OCI-LY7 (cell line): Measurements from ENCODE around the gene CCL15. TPM values are rescaled to one million over a fixed set of nuclear protein-coding genes. Genes with fewer than 3 reads are reported as not detected.

Experiments
- BruUV-seq: library from RNA; stranded (reverse); fragments of 400-500 nt; replicated peaks from 2 replicates; lab custom pipeline; 2021; lab: Mats Ljungman, UMichigan
- CTCF ChIA-PET: fragments of 300-600 bp; sonication (Branson Sonifier 250); formaldehyde crosslinking; loops from one replicate; lab custom pipeline; 2022; ENCODE audit warnings: antibody characterized with exemption; ENCODE audit not compliant: unreplicated experiment; lab: Charles Lee
- POLR2A ChIA-PET: fragments of 300-600 bp; sonication (Branson Sonifier 250); formaldehyde crosslinking; loops from one replicate; lab custom pipeline; 2022; ENCODE audit warnings: antibody characterized with exemption; lab: Charles Lee
- DNase-seq: peaks from one replicate; pipeline ENCODE4 v3.0.0-alpha.2; 2015; ENCODE audit warnings: low spot score
- H2AFZ ChIP-seq: fragments of 200-600 bp; sonication (generic), shearing (Covaris generic); 2 replicates; pipeline ENCODE4 v1.6.1; 2014; ENCODE audit warnings: mild to moderate bottlenecking, antibody characterized with exemption, low read length, moderate library complexity
- H3K27ac ChIP-seq: fragments of 200-600 bp; sonication (generic); 2 replicates; pipeline ENCODE4 v1.5.1; 2014; ENCODE audit warnings: mixed run types, low read depth, mild to moderate bottlenecking, moderate library complexity, low read length, inconsistent platforms; ENCODE audit not compliant: poor library complexity, severe bottlenecking
- H3K36me3 ChIP-seq: fragments of 200-600 bp; sonication (generic); 2 replicates; pipeline ENCODE4 v1.6.1; 2014; ENCODE audit warnings: mild to moderate bottlenecking, antibody characterized with exemption, low read length, moderate library complexity, mixed read lengths; ENCODE audit not compliant: insufficient read depth
- H3K4me1 ChIP-seq: fragments of 200-600 bp; sonication (generic); 2 replicates; pipeline ENCODE4 v1.5.1; 2014; ENCODE audit warnings: mild to moderate bottlenecking, low read length; ENCODE audit not compliant: insufficient read depth, poor library complexity, severe bottlenecking
- H3K4me2 ChIP-seq: fragments of 200-600 bp; sonication (generic); 2 replicates; pipeline ENCODE4 v1.6.1; 2014; ENCODE audit warnings: mild to moderate bottlenecking, low read length
- H3K4me3 ChIP-seq: fragments of 200-600 bp; sonication (generic); 2 replicates; pipeline ENCODE4 v1.5.1; 2014; ENCODE audit warnings: mild to moderate bottlenecking, low read depth, low read length; ENCODE audit not compliant: poor library complexity, severe bottlenecking
- H3K79me2 ChIP-seq: fragments of 200-600 bp; sonication (generic); 2 replicates; pipeline ENCODE4 v1.6.1; 2016; ENCODE audit warnings: low read depth, mild to moderate bottlenecking, low read length, moderate library complexity, mixed read lengths; ENCODE audit not compliant: insufficient read depth
- H3K9me2 ChIP-seq: fragments of 200-600 bp; sonication (generic); 2 replicates; pipeline ENCODE4 v1.6.1; 2016; ENCODE audit warnings: mild to moderate bottlenecking, low read length, mixed read lengths; ENCODE audit not compliant: insufficient read depth
- H3K9me3 ChIP-seq: fragments of 200-600 bp; sonication (generic); 2 replicates; pipeline ENCODE4 v1.6.1; 2014; ENCODE audit warnings: mild to moderate bottlenecking, mixed run types, low read length, mixed read lengths
- H4K20me1 ChIP-seq: fragments of 200-600 bp; sonication (generic); 2 replicates; pipeline ENCODE4 v1.6.1; 2014; ENCODE audit warnings: mild to moderate bottlenecking, antibody characterized with exemption, low read length, moderate library complexity, mixed read lengths; ENCODE audit not compliant: insufficient read depth
- EZH2phosphoT487 ChIP-seq: fragments of 200-600 bp; sonication (generic); IDR thresholded peaks from 2 replicates; pipeline ENCODE4 v1.6.1; 2018; ENCODE audit warnings: low read depth, borderline replicate concordance, mild to moderate bottlenecking, mixed run types, antibody characterized with exemption, low read length, moderate library complexity, mixed read lengths
- intact Hi-C: fragments of 100-400 bp; cut with micrococcal nuclease; formaldehyde crosslinking; loops from one replicate; pipeline ENCODE4 v1.10.0; 2022; ENCODE audit not compliant: unreplicated experiment
- total RNA-seq, 2 experiments: library from RNA; depleted of rRNA in 1 of 2; stranded (reverse); fragments of >200 nt in 1 of 2; shearing (Covaris generic) in 1 of 2; gene quantifications; 2 replicates each; pipeline ENCODE4 v1.2.3, GENCODE V29; 2014 to 2022
- TF ChIP-seq, protein P1 (sequence below): fragments of 200-600 bp; sonication (generic); conservative IDR thresholded peaks from 2 replicates; pipeline ENCODE4 v1.5.1; 2014; ENCODE audit warnings: mild to moderate bottlenecking, antibody characterized with exemption, low read length, moderate library complexity, mixed read lengths

CCL15 gene
- total RNA-seq, 2 experiments from 2014 or later: not detected

DNA sequence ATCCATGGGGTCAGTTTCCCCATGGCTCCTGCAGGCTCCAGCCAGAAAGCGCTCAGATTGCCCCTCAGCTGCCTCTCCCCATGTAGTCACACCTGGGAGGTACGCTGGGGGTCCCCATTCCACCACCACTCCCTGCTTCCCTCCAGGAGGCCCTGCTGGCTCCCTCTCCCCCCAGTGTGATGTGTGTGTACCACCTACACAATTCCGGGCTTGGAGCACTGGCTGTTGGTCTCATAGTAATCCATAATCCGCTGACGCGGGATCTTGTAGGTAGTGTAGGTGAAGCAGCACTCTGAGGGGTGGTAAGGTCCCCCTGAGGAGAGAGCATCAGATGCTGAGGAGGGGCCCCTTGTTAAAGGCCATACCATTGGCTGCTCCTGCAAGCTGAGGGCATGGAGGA is 17.2 kb downstream of the CCL15 start:
- no peaks in the 10 kb centered on the region for H3K9me3 ChIP-seq
- no peak for DNase-seq
- no peak overlapping the region for H3K4me2 ChIP-seq
- no peaks in the 10 kb centered on the region for H3K9me2 ChIP-seq
- ChIA-PET CTCF (no interaction called here), POLR2A (no interaction called here)
- H4K20me1 ChIP-seq: no peaks in the 10 kb centered on the region
- no peaks in the 10 kb centered on the region for H3K79me2 ChIP-seq
- TF ChIP-seq, protein P1, sequence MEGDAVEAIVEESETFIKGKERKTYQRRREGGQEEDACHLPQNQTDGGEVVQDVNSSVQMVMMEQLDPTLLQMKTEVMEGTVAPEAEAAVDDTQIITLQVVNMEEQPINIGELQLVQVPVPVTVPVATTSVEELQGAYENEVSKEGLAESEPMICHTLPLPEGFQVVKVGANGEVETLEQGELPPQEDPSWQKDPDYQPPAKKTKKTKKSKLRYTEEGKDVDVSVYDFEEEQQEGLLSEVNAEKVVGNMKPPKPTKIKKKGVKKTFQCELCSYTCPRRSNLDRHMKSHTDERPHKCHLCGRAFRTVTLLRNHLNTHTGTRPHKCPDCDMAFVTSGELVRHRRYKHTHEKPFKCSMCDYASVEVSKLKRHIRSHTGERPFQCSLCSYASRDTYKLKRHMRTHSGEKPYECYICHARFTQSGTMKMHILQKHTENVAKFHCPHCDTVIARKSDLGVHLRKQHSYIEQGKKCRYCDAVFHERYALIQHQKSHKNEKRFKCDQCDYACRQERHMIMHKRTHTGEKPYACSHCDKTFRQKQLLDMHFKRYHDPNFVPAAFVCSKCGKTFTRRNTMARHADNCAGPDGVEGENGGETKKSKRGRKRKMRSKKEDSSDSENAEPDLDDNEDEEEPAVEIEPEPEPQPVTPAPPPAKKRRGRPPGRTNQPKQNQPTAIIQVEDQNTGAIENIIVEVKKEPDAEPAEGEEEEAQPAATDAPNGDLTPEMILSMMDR: no peak
- no peak for TF ChIP-seq EZH2phosphoT487
- H3K36me3 ChIP-seq: no peaks in the 10 kb centered on the region
- no peaks in the 10 kb centered on the region for H3K4me1 ChIP-seq
- H3K27ac ChIP-seq: no peak overlapping the region
- no TSS peak for BruUV-seq
- intact Hi-C loops: no loop called here
- H2AFZ ChIP-seq: no peak overlapping the region
- H3K4me3 ChIP-seq: no peak overlapping the region

DNA sequence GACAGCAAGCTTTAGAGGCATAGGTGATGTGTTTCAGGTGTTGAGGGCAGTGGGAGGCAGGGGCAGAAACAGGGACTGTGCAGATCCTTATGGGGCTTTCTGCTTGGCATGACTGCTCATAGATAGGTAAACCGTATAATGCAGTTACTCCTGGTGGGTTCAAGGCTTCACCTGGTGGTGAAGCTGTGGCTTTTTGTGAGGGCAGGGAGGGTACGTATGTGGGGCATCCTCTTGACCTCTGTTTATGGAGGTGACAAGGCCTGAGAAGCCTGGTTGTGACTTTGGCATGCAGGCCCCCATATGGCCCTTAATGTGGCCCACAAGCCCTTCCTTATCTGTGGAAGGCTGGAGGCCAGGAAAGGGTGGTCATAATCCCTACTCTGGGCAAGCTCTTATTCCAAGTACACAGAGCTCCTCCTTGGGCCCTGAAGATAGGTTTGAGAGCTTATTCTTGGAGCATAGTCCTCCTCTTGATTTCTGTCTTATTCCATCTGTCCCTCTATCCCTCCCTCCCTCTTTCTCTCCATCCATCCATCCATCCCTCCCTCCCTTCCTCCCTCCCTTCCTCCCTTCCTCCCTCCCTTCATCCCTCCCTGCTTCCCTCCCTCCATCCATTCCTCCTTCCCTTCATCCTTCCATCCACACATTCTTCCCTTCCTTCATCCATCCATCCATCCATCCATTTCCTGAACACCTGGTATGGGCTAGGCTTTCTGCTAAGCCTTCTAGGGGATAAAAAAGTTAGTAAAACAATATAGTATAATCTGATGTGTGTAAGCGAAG is 18.8 kb downstream of the CCL15 start:
- POLR2A ChIA-PET: no interaction called here
- BruUV-seq: no TSS peak
- intact Hi-C loops: no loop called here

More for the DNA sequence above, 18.8 kb downstream of the CCL15 start:
- no peaks in the 10 kb centered on the region for H3K4me1 ChIP-seq
- no peak for DNase-seq
- no peak overlapping the region for H3K4me3 ChIP-seq
- H4K20me1 ChIP-seq: no peaks in the 10 kb centered on the region
- no peak overlapping the region for H2AFZ ChIP-seq
- H3K36me3 ChIP-seq: no peaks in the 10 kb centered on the region
- no peak overlapping the region for H3K27ac ChIP-seq
- no peaks in the 10 kb centered on the region for H3K9me3 ChIP-seq
- CTCF ChIA-PET: no interaction called here
- no peak overlapping the region for H3K4me2 ChIP-seq
- no peaks in the 10 kb centered on the region for H3K9me2 ChIP-seq
- no peaks in the 10 kb centered on the region for H3K79me2 ChIP-seq
- TF ChIP-seq, protein P1: no peak; the same call in 1 of the 2 replicates
- TF ChIP-seq EZH2phosphoT487: no peak
